Esophagus muscularis mucosa (tissue), 3 donors: ENCODE data around the gene ANTKMT.

Source experiments
- CTCF ChIP-seq, 3 experiments: fragments of 200-600 bp in 2 of 3; fragments of 450-650 bp in 1 of 3; sonication (generic) in 2 of 3; IDR thresholded peaks; one replicate each; pipeline ENCODE4 v1.5.1; 2017 to 2019; ENCODE audit warnings: antibody characterized with exemption in 3 of 3, mild to moderate bottlenecking in 2 of 3, moderate library complexity in 1 of 3
- POLR2A ChIP-seq: fragments of 450-650 bp; IDR thresholded peaks from one replicate; pipeline ENCODE4 v1.6.1; 2017; ENCODE audit warnings: antibody characterized with exemption, moderate library complexity, mild to moderate bottlenecking, low read depth
- POLR2AphosphoS5 ChIP-seq, 2 donors: sonication (generic); formaldehyde crosslinking; IDR thresholded peaks; one replicate each; pipeline ENCODE4 v1.6.1; 2017; ENCODE audit warnings: antibody characterized with exemption in 2 of 2

- TF ChIP-seq POLR2A, result no peak
- no peak for TF ChIP-seq CTCF (IDR thresholded peaks at IDR 0.05)
- TF ChIP-seq POLR2AphosphoS5 (IDR thresholded peaks at IDR 0.05), result no peak
Observed at GRCh38 chr16:698911-699671, 21.9 kb upstream of the ANTKMT start.
